Testis (tissue), 3 donors: Measurements from ENCODE around the gene TMEM132A. TPM values are rescaled to one million over a fixed set of nuclear protein-coding genes. Genes with fewer than 3 reads are reported as not detected.

Experiments
- DNase-seq: peaks from one replicate; pipeline ENCODE4 v3.0.0-alpha.2; 2019
- H3K27ac ChIP-seq, 2 donors: fragments of 200-600 bp; sonication (generic); one replicate each; pipeline ENCODE4 v1.5.1; 2019
- H3K27me3 ChIP-seq: fragments of 200-600 bp; sonication (generic); one replicate; pipeline ENCODE4 v1.5.1; 2019
- H3K36me3 ChIP-seq: fragments of 200-600 bp; sonication (generic); one replicate; pipeline ENCODE4 v1.5.1; 2017; ENCODE audit warnings: low read depth; ENCODE audit errors: missing control alignments
- H3K4me1 ChIP-seq: fragments of 200-600 bp; sonication (generic); one replicate; pipeline ENCODE4 v1.5.1; 2019
- H3K4me3 ChIP-seq, 2 donors: fragments of 200-600 bp; sonication (generic); one replicate each; pipeline ENCODE4 v1.5.1; 2017 to 2019
- H3K9me3 ChIP-seq: fragments of 200-600 bp; sonication (generic); one replicate; pipeline ENCODE4 v1.5.1; 2017
- POLR2A ChIP-seq: fragments of 450-650 bp; IDR thresholded peaks from one replicate; pipeline ENCODE4 v1.6.1; 2017; ENCODE audit warnings: antibody characterized with exemption, mild to moderate bottlenecking, moderate library complexity
- WGBS, 2 donors: methylation state at CpG; one replicate each; pipeline ENCODE4 v1.1.5; 2018; 5-methylcytosine and 5-hydroxymethylcytosine counted together
- intact Hi-C: fragments of 100-400 bp; cut with DNase I; formaldehyde crosslinking; loops from one replicate; pipeline ENCODE4 v1.15.1; 2023; ENCODE audit warnings: low total_unique reads
- polyA plus RNA-seq: library from polyadenylated mRNA; stranded (reverse); fragments of 350-450 nt; fragmentation: Illumina TruSeq; extraction: RNeasy Lipid Tissue Mini Kit (QIAGEN cat#74804); gene quantifications from one replicate; pipeline ENCODE4 v1.2.3, GENCODE V29; 2014; ENCODE audit warnings: low read depth, low replicate concordance; ENCODE audit not compliant: insufficient read depth
- total RNA-seq, 2 donors: library from RNA; depleted of rRNA; stranded (reverse); fragments of >200 nt; gene quantifications; one replicate each; pipeline ENCODE4 v1.2.3, GENCODE V29; 2016
- TF ChIP-seq, protein P1 (sequence below), 3 experiments: fragments of 450-650 bp in 2 of 3; fragments of 200-600 bp in 1 of 3; sonication (generic) in 1 of 3; IDR thresholded peaks; one replicate each; pipeline ENCODE4 v1.5.1; 2016 to 2019; ENCODE audit warnings: antibody characterized with exemption in 3 of 3, mild to moderate bottlenecking in 2 of 3, moderate library complexity in 1 of 3

TMEM132A gene
- total and polyA plus RNA-seq, 3 donors from 2014 or later: 17.8 to 39.0 (median 21.7) TPM

DNA sequence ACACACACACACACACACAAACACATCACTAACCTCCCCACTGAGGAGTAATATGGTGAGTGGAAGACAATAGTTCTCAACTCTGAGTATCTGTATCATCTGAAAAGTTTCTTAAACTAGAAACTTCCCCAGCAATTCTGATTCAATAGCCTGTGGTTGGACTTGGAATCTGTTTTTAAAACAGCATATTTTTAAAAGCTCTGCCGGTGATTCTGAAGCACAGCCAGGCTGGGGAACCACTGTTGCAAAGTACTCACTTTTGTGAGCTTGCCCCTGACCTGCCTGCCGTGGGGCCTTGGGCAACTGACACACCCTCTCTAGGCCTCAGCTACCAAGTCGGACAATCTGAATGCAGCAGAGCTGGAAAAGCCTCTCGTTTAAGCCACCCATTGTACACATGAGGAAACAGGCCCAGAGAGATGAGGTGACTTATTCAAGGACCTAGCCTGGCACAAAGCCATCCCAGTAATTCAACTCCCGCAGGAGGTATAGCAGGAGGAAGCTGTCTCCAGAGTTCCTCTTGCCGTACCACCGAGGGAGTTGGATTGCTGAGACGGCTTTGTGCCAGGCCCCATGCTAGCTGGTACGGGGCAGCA, 18.8 kb downstream of the TMEM132A start:
- no peak overlapping the region for H3K27ac ChIP-seq
- H3K27me3 ChIP-seq: no peaks in the 10 kb centered on the region
- WGBS, 2 donors: 65 to 68% methylated on average over 9 of the region's 9 CpGs
- TF ChIP-seq, protein P1, sequence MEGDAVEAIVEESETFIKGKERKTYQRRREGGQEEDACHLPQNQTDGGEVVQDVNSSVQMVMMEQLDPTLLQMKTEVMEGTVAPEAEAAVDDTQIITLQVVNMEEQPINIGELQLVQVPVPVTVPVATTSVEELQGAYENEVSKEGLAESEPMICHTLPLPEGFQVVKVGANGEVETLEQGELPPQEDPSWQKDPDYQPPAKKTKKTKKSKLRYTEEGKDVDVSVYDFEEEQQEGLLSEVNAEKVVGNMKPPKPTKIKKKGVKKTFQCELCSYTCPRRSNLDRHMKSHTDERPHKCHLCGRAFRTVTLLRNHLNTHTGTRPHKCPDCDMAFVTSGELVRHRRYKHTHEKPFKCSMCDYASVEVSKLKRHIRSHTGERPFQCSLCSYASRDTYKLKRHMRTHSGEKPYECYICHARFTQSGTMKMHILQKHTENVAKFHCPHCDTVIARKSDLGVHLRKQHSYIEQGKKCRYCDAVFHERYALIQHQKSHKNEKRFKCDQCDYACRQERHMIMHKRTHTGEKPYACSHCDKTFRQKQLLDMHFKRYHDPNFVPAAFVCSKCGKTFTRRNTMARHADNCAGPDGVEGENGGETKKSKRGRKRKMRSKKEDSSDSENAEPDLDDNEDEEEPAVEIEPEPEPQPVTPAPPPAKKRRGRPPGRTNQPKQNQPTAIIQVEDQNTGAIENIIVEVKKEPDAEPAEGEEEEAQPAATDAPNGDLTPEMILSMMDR (IDR thresholded peaks at IDR 0.05): no peak
- TF ChIP-seq POLR2A: no peak
- H3K9me3 ChIP-seq: no peaks in the 10 kb centered on the region
- no peaks in the 10 kb centered on the region for H3K4me1 ChIP-seq
- no peaks in the 10 kb centered on the region for H3K36me3 ChIP-seq
- no peak overlapping the region for H3K4me3 ChIP-seq
- no peak for DNase-seq
- intact Hi-C loops: no loop called here

DNA sequence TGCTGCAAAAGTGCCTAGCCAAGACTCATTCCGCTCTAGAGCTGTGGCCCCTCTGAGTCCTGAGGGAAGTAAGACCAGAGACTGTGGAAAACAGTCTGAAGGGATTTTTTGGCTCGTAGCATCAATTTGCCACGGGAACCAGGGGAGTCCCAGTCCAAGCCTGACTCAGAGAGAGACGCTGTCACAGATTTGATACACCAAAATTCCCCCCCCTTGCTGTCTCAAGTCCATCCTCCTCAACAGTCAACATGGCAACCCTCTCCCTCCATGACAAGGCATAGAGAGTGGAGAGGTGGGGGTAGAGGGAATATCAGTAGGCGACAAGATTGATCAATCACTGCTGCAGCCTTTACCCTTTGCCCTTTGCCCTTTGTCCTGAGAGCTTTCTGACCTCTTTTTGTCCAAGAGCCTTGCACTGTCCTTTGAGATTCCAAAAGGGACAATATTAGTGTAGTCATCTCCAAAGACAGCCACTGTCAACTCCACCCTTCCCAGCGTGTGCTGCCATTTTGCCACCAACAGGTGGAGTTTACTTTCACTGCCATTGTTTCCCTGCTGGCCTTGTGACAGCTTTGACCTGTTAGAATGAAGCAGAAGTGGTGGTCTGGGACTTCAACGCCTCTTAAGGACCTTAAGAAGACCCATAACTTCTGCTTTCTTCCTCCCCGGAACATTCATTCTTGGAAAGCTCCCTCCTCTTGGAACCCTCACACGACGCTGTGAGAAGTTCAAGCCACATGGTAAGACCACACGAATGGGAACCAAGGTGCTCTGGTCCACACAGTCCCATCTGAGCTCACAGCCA, 20.4 kb downstream of the TMEM132A start:
- Histone ChIP-seq H3K27ac (no peak overlapping the region), H3K36me3 (no peaks in the 10 kb centered on the region), H3K9me3 (no peaks in the 10 kb centered on the region), H3K4me1 (no peaks in the 10 kb centered on the region), H3K27me3 (no peaks in the 10 kb centered on the region), H3K4me3 (no peak overlapping the region)
- TF ChIP-seq, protein P1 (IDR thresholded peaks at IDR 0.05): peak in 1 of 3 experiments; percentile 2
- no peak for TF ChIP-seq POLR2A
- intact Hi-C loops: no loop called here
- WGBS, 2 donors: 88 to 93% methylated on average over 11 of the region's 11 CpGs
- no peak for DNase-seq

DNA sequence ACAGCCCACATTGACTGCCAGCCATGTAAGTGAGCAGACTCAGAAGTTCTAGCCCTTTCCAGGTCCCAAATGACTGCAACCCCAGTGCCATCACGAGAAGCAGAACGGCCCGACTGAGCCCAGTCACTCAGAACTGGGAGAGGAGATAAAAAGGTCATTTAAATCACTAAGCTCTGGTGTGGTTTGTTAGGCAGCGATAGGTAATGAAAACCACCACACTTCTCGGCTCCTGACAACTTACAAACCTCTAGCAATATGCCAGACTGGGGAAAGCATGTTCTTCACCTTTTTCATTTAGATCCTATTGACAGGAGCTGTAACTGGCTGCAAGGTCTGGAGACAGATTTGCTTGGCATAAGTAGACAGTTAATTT, 21.0 kb downstream of the TMEM132A start:
- Histone ChIP-seq H3K4me1 (no peaks in the 10 kb centered on the region), H3K27me3 (no peaks in the 10 kb centered on the region), H3K9me3 (no peaks in the 10 kb centered on the region), H3K36me3 (no peaks in the 10 kb centered on the region), H3K4me3 (no peak overlapping the region), H3K27ac (no peak overlapping the region)
- whole genome bisulfite sequencing, 2 donors: 88 to 92% methylated on average over 5 of the region's 5 CpGs
- TF ChIP-seq POLR2A: no peak
- TF ChIP-seq, protein P1 (IDR thresholded peaks at IDR 0.05): no peak
- DNase-seq: no peak
- intact Hi-C loops: no loop called here

DNA sequence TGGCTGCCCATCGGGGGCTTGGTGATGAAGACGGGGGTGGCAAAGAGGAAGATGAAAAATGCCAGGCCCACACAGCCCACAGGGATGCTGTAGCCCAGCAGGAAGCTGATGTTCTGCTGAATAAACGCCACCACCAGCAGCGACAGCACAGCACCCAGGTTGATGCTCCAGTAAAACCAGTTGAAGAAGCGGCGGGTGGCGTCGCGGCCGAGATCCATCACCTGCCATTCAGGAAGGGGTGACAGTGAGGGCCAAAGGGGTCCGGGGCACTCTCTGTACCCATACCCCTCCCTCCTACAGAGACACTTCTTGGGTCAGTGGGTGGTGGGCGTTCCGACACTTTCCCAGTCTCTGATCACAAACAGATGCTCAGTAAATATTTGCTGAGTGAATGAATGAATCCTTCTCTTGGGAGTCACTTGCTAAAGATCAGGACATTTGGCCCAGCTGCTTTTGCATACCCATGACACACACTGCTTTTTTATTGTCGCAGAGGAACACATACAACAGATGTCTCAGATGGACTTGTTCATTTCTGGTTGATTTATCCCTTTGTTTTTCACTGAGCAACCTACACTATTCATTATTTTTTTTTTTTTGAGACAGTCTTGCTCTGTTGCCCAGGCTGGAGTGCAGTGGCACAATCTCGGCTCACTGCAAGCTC, 22.5 kb downstream of the TMEM132A start:
- no peak for TF ChIP-seq POLR2A
- TF ChIP-seq, protein P1 (IDR thresholded peaks at IDR 0.05): no peak
- Histone ChIP-seq H3K4me1 (peaks cover 3% of the 10 kb centered on the region), H3K36me3 (no peaks in the 10 kb centered on the region), H3K4me3 (no peak overlapping the region), H3K9me3 (no peaks in the 10 kb centered on the region), H3K27ac (no peak overlapping the region), H3K27me3 (no peaks in the 10 kb centered on the region)
- WGBS, 2 donors: 90 to 93% methylated on average over 12 to 15 of the region's 15 CpGs
- intact Hi-C loops: no loop called here
- no peak for DNase-seq
